Skeletal muscle satellite cell (primary cell): ENCODE data around the gene KCTD4.

ENCODE experiments used
- H3K27me3 ChIP-seq: 2 replicates; pipeline ENCODE4 v1.7.0; 2013; ENCODE audit warnings: low read length; ENCODE audit not compliant: control insufficient read depth, insufficient read depth
- H3K36me3 ChIP-seq: 2 replicates; pipeline ENCODE4 v1.7.0; 2013; ENCODE audit warnings: mild to moderate bottlenecking, control low read depth, low read length; ENCODE audit not compliant: insufficient read depth
- H3K4me1 ChIP-seq: 2 replicates; pipeline ENCODE4 v1.7.0; 2013; ENCODE audit warnings: low read length; ENCODE audit not compliant: control insufficient read depth, insufficient read depth
- H3K4me2 ChIP-seq: 2 replicates; pipeline ENCODE4 v1.7.0; 2013; ENCODE audit warnings: mild to moderate bottlenecking, low read length
- H3K4me3 ChIP-seq: 2 replicates; pipeline ENCODE4 v1.7.0; 2013; ENCODE audit warnings: low read length
- H3K9ac ChIP-seq: 2 replicates; pipeline ENCODE4 v1.7.0; 2013; ENCODE audit warnings: mild to moderate bottlenecking, low read depth, low read length, moderate library complexity
- H3K9me3 ChIP-seq: replicated peaks from 2 replicates; pipeline ENCODE4 v1.7.0; 2013; ENCODE audit warnings: mild to moderate bottlenecking, control low read depth, low read length

Gene KCTD4

GRCh38 chr13:45209229-45209628 is 8.4 kb upstream of the KCTD4 start:
- Histone ChIP-seq H3K4me1 (peaks cover 49% of the 10 kb centered on the region), H3K4me3 (no peak overlapping the region), H3K36me3 (peaks cover 24% of the 10 kb centered on the region), H3K9me3 (no peaks in the 10 kb centered on the region), H3K4me2 (peak overlapping the region; percentile 41), H3K9ac (no peak overlapping the region), H3K27me3 (no peaks in the 10 kb centered on the region)

GRCh38 chr13:45208132-45208531 is 7.3 kb upstream of the KCTD4 start:
- Histone ChIP-seq H3K36me3 (peaks cover 24% of the 10 kb centered on the region), H3K27me3 (no peaks in the 10 kb centered on the region), H3K9ac (peak overlapping the region; percentile 78), H3K4me3 (peak overlapping the region; percentile 62), H3K4me2 (peak overlapping the region; percentile 71), H3K4me1 (peaks cover 49% of the 10 kb centered on the region), H3K9me3 (no peaks in the 10 kb centered on the region)

- peaks cover 49% of the 10 kb centered on the region for H3K4me1 ChIP-seq
- H3K4me2 ChIP-seq: peak overlapping the region; percentile 71
- peak overlapping the region; percentile 78 for H3K9ac ChIP-seq
- H3K4me3 ChIP-seq: peak overlapping the region; percentile 62
- no peaks in the 10 kb centered on the region for H3K9me3 ChIP-seq
- H3K27me3 ChIP-seq: no peaks in the 10 kb centered on the region
- H3K36me3 ChIP-seq: peaks cover 24% of the 10 kb centered on the region
These were observed 6.5 kb upstream of the KCTD4 start for GRCh38 chr13:45207319-45207718.

- peak overlapping the region; percentile 62 for H3K4me3 ChIP-seq
- peaks cover 49% of the 10 kb centered on the region for H3K4me1 ChIP-seq
- no peaks in the 10 kb centered on the region for H3K9me3 ChIP-seq
- H3K4me2 ChIP-seq: peak overlapping the region; percentile 71
- peak overlapping the region; percentile 78 for H3K9ac ChIP-seq
- H3K36me3 ChIP-seq: peaks cover 23% of the 10 kb centered on the region
- H3K27me3 ChIP-seq: no peaks in the 10 kb centered on the region
These were observed 5.5 kb upstream of the KCTD4 start for GRCh38 chr13:45206340-45206739.

- Histone ChIP-seq H3K4me3 (no peak overlapping the region), H3K36me3 (peaks cover 15% of the 10 kb centered on the region), H3K27me3 (no peaks in the 10 kb centered on the region), H3K9ac (no peak overlapping the region), H3K9me3 (no peaks in the 10 kb centered on the region), H3K4me2 (no peak overlapping the region), H3K4me1 (peaks cover 55% of the 10 kb centered on the region)
These were observed 4.3 kb upstream of the KCTD4 start for GRCh38 chr13:45205124-45205523.

- no peak overlapping the region for H3K9ac ChIP-seq
- no peak overlapping the region for H3K4me3 ChIP-seq
- H3K4me2 ChIP-seq: no peak overlapping the region
- peaks cover 26% of the 10 kb centered on the region for H3K4me1 ChIP-seq
- no peaks in the 10 kb centered on the region for H3K27me3 ChIP-seq
- peaks cover 4% of the 10 kb centered on the region for H3K36me3 ChIP-seq
- H3K9me3 ChIP-seq: no peaks in the 10 kb centered on the region
These were observed 1.1 kb downstream of the KCTD4 start for GRCh38 chr13:45199711-45200110.

GRCh38 chr13:45198924-45199323 is 1.9 kb downstream of the KCTD4 start:
- Histone ChIP-seq H3K27me3 (no peaks in the 10 kb centered on the region), H3K4me1 (peaks cover 24% of the 10 kb centered on the region), H3K9me3 (no peaks in the 10 kb centered on the region), H3K9ac (no peak overlapping the region), H3K4me3 (no peak overlapping the region), H3K4me2 (no peak overlapping the region), H3K36me3 (peaks cover 10% of the 10 kb centered on the region)

GRCh38 chr13:45198041-45198440 is 2.8 kb downstream of the KCTD4 start:
- H3K4me2 ChIP-seq: no peak overlapping the region
- H3K9me3 ChIP-seq: no peaks in the 10 kb centered on the region
- H3K9ac ChIP-seq: no peak overlapping the region
- no peak overlapping the region for H3K4me3 ChIP-seq
- peaks cover 25% of the 10 kb centered on the region for H3K4me1 ChIP-seq
- no peaks in the 10 kb centered on the region for H3K27me3 ChIP-seq
- H3K36me3 ChIP-seq: peaks cover 15% of the 10 kb centered on the region

GRCh38 chr13:45196622-45197021 is 4.2 kb downstream of the KCTD4 start:
- peak overlapping the region; percentile 7 for H3K4me2 ChIP-seq
- no peak overlapping the region for H3K9ac ChIP-seq
- H3K4me3 ChIP-seq: no peak overlapping the region
- peaks cover 39% of the 10 kb centered on the region for H3K4me1 ChIP-seq
- peaks cover 13% of the 10 kb centered on the region for H3K36me3 ChIP-seq
- no peaks in the 10 kb centered on the region for H3K27me3 ChIP-seq
- H3K9me3 ChIP-seq: no peaks in the 10 kb centered on the region

GRCh38 chr13:45196096-45196495 is 4.7 kb downstream of the KCTD4 start:
- no peak overlapping the region for H3K4me3 ChIP-seq
- no peaks in the 10 kb centered on the region for H3K27me3 ChIP-seq
- peaks cover 12% of the 10 kb centered on the region for H3K36me3 ChIP-seq
- peaks cover 41% of the 10 kb centered on the region for H3K4me1 ChIP-seq
- no peaks in the 10 kb centered on the region for H3K9me3 ChIP-seq
- peak overlapping the region; percentile 7 for H3K4me2 ChIP-seq
- H3K9ac ChIP-seq: no peak overlapping the region

GRCh38 chr13:45195421-45195820 is 5.4 kb downstream of the KCTD4 start:
- H3K4me1 ChIP-seq: peaks cover 41% of the 10 kb centered on the region
- no peak overlapping the region for H3K9ac ChIP-seq

GRCh38 chr13:45194081-45194939 is 6.5 kb downstream of the KCTD4 start:
- no peak overlapping the region for H3K4me3 ChIP-seq

More at GRCh38 chr13:45195421-45195820, 5.4 kb downstream of the KCTD4 start:
- H3K9me3 ChIP-seq: no peaks in the 10 kb centered on the region
- peaks cover 12% of the 10 kb centered on the region for H3K36me3 ChIP-seq
- no peak overlapping the region for H3K4me3 ChIP-seq
- H3K27me3 ChIP-seq: no peaks in the 10 kb centered on the region
- H3K4me2 ChIP-seq: no peak overlapping the region

More at GRCh38 chr13:45194081-45194939, 6.5 kb downstream of the KCTD4 start:
- Histone ChIP-seq H3K9me3 (no peaks in the 10 kb centered on the region), H3K36me3 (peaks cover 12% of the 10 kb centered on the region), H3K4me2 (no peak overlapping the region), H3K9ac (no peak overlapping the region), H3K27me3 (no peaks in the 10 kb centered on the region), H3K4me1 (peaks cover 45% of the 10 kb centered on the region)
